ENCODE measurements around the gene SIX3.

- no peak for TF ChIP-seq CTCF (conservative IDR thresholded peaks at IDR 0.05; ENCODE audit: low read depth in 2 of 2)
- no peak for TF ChIP-seq POLR2AphosphoS5 (IDR thresholded peaks at IDR 0.05; ENCODE audit: low read depth)
- no peak for TF ChIP-seq JUNB (IDR thresholded peaks at IDR 0.05; ENCODE audit: unreplicated experiment)
- TF ChIP-seq REST (IDR thresholded peaks at IDR 0.05; ENCODE audit: unreplicated experiment) = no peak
- TF ChIP-seq CREB1 (CRISPR knock-in tag; IDR thresholded peaks at IDR 0.05; ENCODE audit: low read depth) = no peak
- TF ChIP-seq EZH2phosphoT487 (IDR thresholded peaks at IDR 0.05; ENCODE audit: unreplicated experiment) = no peak
- no peak for TF ChIP-seq EZH2 (IDR thresholded peaks at IDR 0.05; ENCODE audit: low read depth, unreplicated experiment)
Measured at GRCh38 chr2:44929159-44929734, 12.3 kb upstream of the SIX3 start.

All from GM23338 (cell line).